Esophagus muscularis mucosa (tissue), 4 donors: ENCODE measurements around the gene UPF3A. TPM values are rescaled to one million over a fixed set of nuclear protein-coding genes. Genes with fewer than 3 reads are reported as not detected.

Experiments used
- DNase-seq: peaks from one replicate; pipeline ENCODE4 v3.0.0-alpha.2; 2017; ENCODE audit errors: extremely low spot score
- H3K27ac ChIP-seq, 4 donors: fragments of 200-600 bp; sonication (generic); replicated peaks in 1 of 4; 1 replicate in 3 of 4; 2 replicates in 1 of 4; pipeline ENCODE4 v1.5.1; 2016 to 2019; ENCODE audit warnings: mild to moderate bottlenecking in 1 of 4
- H3K27me3 ChIP-seq, 4 donors: fragments of 200-600 bp; sonication (generic); one replicate each; pipeline versions ENCODE4 v1.5.1 to v1.6.0; 2016 to 2019
- H3K36me3 ChIP-seq, 4 donors: fragments of 200-600 bp; sonication (generic); one replicate each; pipeline ENCODE4 v1.5.1; 2016 to 2019
- H3K4me1 ChIP-seq, 4 donors: fragments of 200-600 bp; sonication (generic); one replicate each; pipeline ENCODE4 v1.5.1; 2016 to 2019
- H3K4me3 ChIP-seq, 4 donors: fragments of 200-600 bp; sonication (generic); 1 replicate in 2 of 4; 2 replicates in 2 of 4; pipeline ENCODE4 v1.5.1; 2016 to 2019; ENCODE audit warnings: mild to moderate bottlenecking in 4 of 4, moderate library complexity in 1 of 4
- H3K9me3 ChIP-seq, 4 donors: fragments of 200-600 bp; sonication (generic); 1 replicate in 3 of 4; 2 replicates in 1 of 4; pipeline ENCODE4 v1.5.1; 2016 to 2019
- EP300 ChIP-seq: sonication (generic); formaldehyde crosslinking; IDR thresholded peaks from one replicate; pipeline ENCODE4 v1.6.1; 2017; ENCODE audit warnings: antibody characterized with exemption
- POLR2A ChIP-seq: fragments of 450-650 bp; IDR thresholded peaks from one replicate; pipeline ENCODE4 v1.6.1; 2017; ENCODE audit warnings: antibody characterized with exemption, moderate library complexity, mild to moderate bottlenecking, low read depth
- POLR2AphosphoS5 ChIP-seq, 2 donors: sonication (generic); formaldehyde crosslinking; IDR thresholded peaks; one replicate each; pipeline ENCODE4 v1.6.1; 2017; ENCODE audit warnings: antibody characterized with exemption in 2 of 2
- WGBS: methylation state at CpG from one replicate; pipeline ENCODE4 v1.1.5; 2018; 5-methylcytosine and 5-hydroxymethylcytosine counted together
- intact Hi-C: fragments of 100-400 bp; cut with DNase I; formaldehyde crosslinking; loops from one replicate; pipeline ENCODE4 v1.15.1; 2023
- total RNA-seq, 4 donors: library from RNA; depleted of rRNA; stranded (reverse); fragments of >200 nt; gene quantifications; one replicate each; pipeline versions ENCODE4 v1.1.0 to v1.2.1, GENCODE V29; 2016
- TF ChIP-seq, protein P1 (sequence below), 3 experiments: fragments of 200-600 bp in 2 of 3; fragments of 450-650 bp in 1 of 3; sonication (generic) in 2 of 3; IDR thresholded peaks; one replicate each; pipeline ENCODE4 v1.5.1; 2017 to 2019; ENCODE audit warnings: antibody characterized with exemption in 3 of 3, mild to moderate bottlenecking in 2 of 3, moderate library complexity in 1 of 3

UPF3A gene
- total RNA-seq, 4 donors from 2014 or later, result 25.2 to 43.2 (median 35.6) TPM

DNA sequence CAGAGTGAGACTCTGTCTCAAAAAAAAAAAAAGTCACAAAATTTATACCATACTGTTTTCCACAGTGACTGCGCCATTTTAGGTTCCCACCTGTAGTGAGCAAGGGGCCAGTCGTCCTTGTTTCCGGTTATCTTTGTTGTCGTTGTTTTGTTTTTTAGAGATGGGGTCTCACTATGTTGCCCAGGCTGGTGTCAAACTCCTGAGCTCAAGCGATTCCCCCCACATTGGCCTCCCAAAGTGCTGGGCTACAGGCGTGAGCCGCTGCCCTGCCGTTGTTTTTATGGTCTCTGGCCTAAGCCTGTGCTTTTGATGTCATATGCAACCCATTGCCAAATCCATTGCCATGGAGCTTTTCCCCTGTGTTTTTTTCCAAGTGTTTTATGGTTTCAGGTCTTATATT lies 3.3 kb downstream of the UPF3A start:
- Histone ChIP-seq H3K4me1 (peaks cover 14 to 40% (median 39%) of the 10 kb centered on the region in 4 donors), H3K4me3 (no peak overlapping the region), H3K9me3 (no peaks in the 10 kb centered on the region), H3K27ac (no peak overlapping the region), H3K27me3 (no peaks in the 10 kb centered on the region), H3K36me3 (peaks cover 10 to 51% (median 43%) of the 10 kb centered on the region in 4 donors)
- no peak for DNase-seq
- intact Hi-C loops, result no loop called here
- WGBS, result 96% methylated on average over 8 of the region's 8 CpGs
- TF ChIP-seq, protein P1, sequence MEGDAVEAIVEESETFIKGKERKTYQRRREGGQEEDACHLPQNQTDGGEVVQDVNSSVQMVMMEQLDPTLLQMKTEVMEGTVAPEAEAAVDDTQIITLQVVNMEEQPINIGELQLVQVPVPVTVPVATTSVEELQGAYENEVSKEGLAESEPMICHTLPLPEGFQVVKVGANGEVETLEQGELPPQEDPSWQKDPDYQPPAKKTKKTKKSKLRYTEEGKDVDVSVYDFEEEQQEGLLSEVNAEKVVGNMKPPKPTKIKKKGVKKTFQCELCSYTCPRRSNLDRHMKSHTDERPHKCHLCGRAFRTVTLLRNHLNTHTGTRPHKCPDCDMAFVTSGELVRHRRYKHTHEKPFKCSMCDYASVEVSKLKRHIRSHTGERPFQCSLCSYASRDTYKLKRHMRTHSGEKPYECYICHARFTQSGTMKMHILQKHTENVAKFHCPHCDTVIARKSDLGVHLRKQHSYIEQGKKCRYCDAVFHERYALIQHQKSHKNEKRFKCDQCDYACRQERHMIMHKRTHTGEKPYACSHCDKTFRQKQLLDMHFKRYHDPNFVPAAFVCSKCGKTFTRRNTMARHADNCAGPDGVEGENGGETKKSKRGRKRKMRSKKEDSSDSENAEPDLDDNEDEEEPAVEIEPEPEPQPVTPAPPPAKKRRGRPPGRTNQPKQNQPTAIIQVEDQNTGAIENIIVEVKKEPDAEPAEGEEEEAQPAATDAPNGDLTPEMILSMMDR (IDR thresholded peaks at IDR 0.05), result no peak
- TF ChIP-seq POLR2A (no peak), POLR2AphosphoS5 (IDR thresholded peaks at IDR 0.05) (no peak), EP300 (no peak)

DNA sequence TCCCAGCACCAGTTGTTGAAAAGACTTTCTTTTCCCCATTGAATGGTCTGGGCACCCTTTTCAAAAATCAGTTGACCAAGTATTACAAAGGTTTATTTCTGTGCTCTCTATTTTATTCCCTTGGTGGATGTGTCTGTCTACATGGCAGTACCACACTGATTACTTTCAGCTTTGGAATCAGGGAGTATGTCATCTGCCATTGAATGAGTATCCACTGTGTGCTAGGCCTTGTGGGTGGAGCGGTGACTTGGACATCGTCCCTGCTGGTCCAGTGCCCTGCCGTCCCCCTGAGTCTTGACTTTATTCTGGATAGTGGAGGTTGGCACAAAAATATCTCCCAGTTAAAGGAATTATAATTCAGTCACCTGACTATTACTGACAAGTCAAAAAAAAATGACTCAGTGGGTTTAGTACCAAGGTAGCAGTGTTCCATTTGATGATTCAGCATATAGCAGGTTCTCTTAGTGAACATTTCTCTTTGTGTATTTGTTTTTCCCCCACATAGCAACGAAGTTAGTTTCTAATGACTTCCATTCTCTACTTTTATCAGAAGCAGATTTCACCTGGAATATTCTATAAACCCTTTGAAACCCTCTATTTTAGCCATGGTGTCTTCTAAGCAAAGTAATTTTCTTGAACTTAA lies 3.9 kb downstream of the UPF3A start:
- H3K27me3 ChIP-seq, result no peaks in the 10 kb centered on the region
- H3K4me3 ChIP-seq, result no peak overlapping the region
- peaks cover 14 to 39% (median 35%) of the 10 kb centered on the region in 4 donors for H3K4me1 ChIP-seq
- no peak overlapping the region for H3K27ac ChIP-seq
- intact Hi-C loops, result no loop called here
- TF ChIP-seq POLR2A (no peak), EP300 (no peak), POLR2AphosphoS5 (IDR thresholded peaks at IDR 0.05) (no peak)
- TF ChIP-seq, protein P1 (IDR thresholded peaks at IDR 0.05), result no peak
- DNase-seq, result no peak
- WGBS, result 84% methylated on average over 4 of the region's 4 CpGs
- peaks cover 10 to 55% (median 49%) of the 10 kb centered on the region in 4 donors for H3K36me3 ChIP-seq
- H3K9me3 ChIP-seq, result no peaks in the 10 kb centered on the region

DNA sequence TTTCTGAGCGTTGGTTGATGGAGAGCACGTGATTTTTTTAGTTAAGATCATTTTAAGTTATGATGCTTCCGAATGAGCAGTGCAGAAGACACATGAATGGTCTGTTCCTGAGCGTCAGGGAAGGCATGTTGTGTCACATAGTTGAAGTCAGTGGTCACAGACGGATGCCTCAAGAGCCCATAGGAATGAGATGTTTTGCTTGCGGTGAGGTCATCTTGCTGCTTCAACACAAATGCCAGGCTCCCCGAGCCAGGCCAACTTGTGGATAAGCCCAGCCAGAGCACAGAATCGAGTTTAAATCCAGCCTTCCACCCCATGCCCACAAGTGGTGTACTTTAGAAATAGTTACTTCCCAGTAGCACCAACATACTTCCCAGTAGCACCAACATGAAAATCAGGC lies 5.4 kb downstream of the UPF3A start:
- H3K27ac ChIP-seq, result no peak overlapping the region
- H3K27me3 ChIP-seq, result no peaks in the 10 kb centered on the region
- no peak overlapping the region for H3K4me3 ChIP-seq
- H3K4me1 ChIP-seq, result peaks cover 8 to 31% (median 28%) of the 10 kb centered on the region in 4 donors
- no peak for DNase-seq
- 90% methylated on average over 8 of the region's 8 CpGs for WGBS
- TF ChIP-seq, protein P1 (IDR thresholded peaks at IDR 0.05), result no peak
- TF ChIP-seq POLR2A, result no peak
- no peak for TF ChIP-seq POLR2AphosphoS5 (IDR thresholded peaks at IDR 0.05)
- no peak for TF ChIP-seq EP300
- H3K36me3 ChIP-seq, result peaks cover 13 to 66% (median 59%) of the 10 kb centered on the region in 4 donors
- H3K9me3 ChIP-seq, result no peaks in the 10 kb centered on the region
- intact Hi-C loops, result no loop called here

DNA sequence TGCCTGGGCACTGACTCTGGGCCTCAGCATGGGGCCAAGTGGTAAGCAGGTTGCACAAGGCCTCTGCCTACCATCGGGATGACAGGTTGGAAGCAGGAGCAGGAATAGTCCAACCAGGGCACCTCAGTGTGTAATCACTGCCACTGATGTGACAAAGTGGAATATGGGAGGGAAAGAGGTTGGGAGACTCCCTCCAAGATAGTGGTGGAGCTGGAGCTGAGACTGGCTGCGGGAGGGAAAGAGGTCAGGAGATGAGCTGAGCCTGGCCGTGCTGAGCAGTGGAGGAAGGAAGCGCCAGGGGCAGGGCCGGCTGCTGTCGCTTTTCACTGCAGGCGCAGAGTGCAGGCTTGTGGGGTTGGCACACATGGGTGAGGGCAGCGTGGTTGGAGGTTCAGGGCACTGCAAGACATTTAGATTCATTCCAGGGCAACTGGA lies 6.8 kb downstream of the UPF3A start:
- WGBS, result 88% methylated on average over 8 of the region's 8 CpGs
- no peak overlapping the region for H3K27ac ChIP-seq
- DNase-seq, result no peak
- H3K9me3 ChIP-seq, result no peaks in the 10 kb centered on the region
- intact Hi-C loops, result no loop called here
- peaks cover 27 to 80% (median 72%) of the 10 kb centered on the region in 4 donors for H3K36me3 ChIP-seq
- TF ChIP-seq, protein P1 (IDR thresholded peaks at IDR 0.05), result no peak
- no peaks in the 10 kb centered on the region for H3K27me3 ChIP-seq
- H3K4me3 ChIP-seq, result no peak overlapping the region
- peaks cover under 1 to 22% (median 19%) of the 10 kb centered on the region in 4 donors for H3K4me1 ChIP-seq

DNA sequence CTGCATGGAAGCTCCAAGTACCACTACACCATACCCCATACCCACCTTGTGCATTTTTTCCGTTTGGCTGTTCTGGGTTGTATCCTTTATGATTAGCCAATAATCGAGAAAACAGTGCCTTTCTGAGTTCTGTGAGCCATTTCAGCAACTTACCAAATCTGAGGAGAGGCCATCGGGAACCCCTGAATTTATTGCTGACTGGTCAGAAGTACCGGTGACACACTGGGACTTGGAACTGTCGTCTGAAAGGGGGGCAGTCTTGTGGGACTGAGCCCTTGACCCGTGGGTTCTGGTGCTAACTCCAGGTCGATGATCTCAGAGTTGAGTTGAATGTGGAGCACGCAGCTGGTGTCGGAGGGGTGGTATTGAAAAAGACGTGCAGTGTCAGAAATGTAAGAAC lies 15.0 kb downstream of the UPF3A start:
- peaks cover 39 to 90% (median 61%) of the 10 kb centered on the region in 4 donors for H3K36me3 ChIP-seq
- peaks cover 0 to 7% (median 0%) of the 10 kb centered on the region in 4 donors for H3K4me1 ChIP-seq
- WGBS, result 88% methylated on average over 10 of the region's 10 CpGs
- no peaks in the 10 kb centered on the region for H3K27me3 ChIP-seq
- TF ChIP-seq POLR2AphosphoS5 (IDR thresholded peaks at IDR 0.05) (no peak), POLR2A (no peak), EP300 (no peak)
- TF ChIP-seq, protein P1 (IDR thresholded peaks at IDR 0.05), result no peak
- intact Hi-C loops, result no loop called here
- H3K4me3 ChIP-seq, result no peak overlapping the region
- DNase-seq, result no peak
- H3K9me3 ChIP-seq, result no peaks in the 10 kb centered on the region
- H3K27ac ChIP-seq, result no peak overlapping the region
